Muscle layer of colon (tissue), 2 donors: ENCODE measurements around the gene CACNA1C.

ENCODE experiments used
- H3K27ac ChIP-seq: one replicate; pipeline ENCODE4 v1.7.0; 2013; ENCODE audit warnings: low read depth, mild to moderate bottlenecking, low read length, moderate library complexity
- H3K27me3 ChIP-seq, 2 donors: one replicate each; pipeline ENCODE4 v1.7.0; 2013; ENCODE audit warnings: low read length in 2 of 2, mild to moderate bottlenecking in 2 of 2; ENCODE audit not compliant: insufficient read depth in 2 of 2, control insufficient read depth in 1 of 2
- H3K36me3 ChIP-seq: one replicate; pipeline ENCODE4 v1.7.0; 2013; ENCODE audit warnings: mild to moderate bottlenecking, low read length; ENCODE audit not compliant: insufficient read depth
- H3K4me1 ChIP-seq: one replicate; pipeline ENCODE4 v1.7.0; 2013; ENCODE audit warnings: mild to moderate bottlenecking, low read length; ENCODE audit not compliant: insufficient read depth
- H3K4me3 ChIP-seq, 2 donors: one replicate each; pipeline ENCODE4 v1.7.0; 2013; ENCODE audit warnings: low read length in 2 of 2, low read depth in 1 of 2, mild to moderate bottlenecking in 1 of 2, moderate library complexity in 1 of 2
- H3K9ac ChIP-seq: one replicate; pipeline ENCODE4 v1.7.0; 2013; ENCODE audit warnings: low read length
- H3K9me3 ChIP-seq: one replicate; pipeline ENCODE4 v1.7.0; 2013; ENCODE audit warnings: mild to moderate bottlenecking, low read length
- donor health status: abdominal sarcoma.
- donor health status: Adenocarcinoma of cecum.

CACNA1C gene

DNA sequence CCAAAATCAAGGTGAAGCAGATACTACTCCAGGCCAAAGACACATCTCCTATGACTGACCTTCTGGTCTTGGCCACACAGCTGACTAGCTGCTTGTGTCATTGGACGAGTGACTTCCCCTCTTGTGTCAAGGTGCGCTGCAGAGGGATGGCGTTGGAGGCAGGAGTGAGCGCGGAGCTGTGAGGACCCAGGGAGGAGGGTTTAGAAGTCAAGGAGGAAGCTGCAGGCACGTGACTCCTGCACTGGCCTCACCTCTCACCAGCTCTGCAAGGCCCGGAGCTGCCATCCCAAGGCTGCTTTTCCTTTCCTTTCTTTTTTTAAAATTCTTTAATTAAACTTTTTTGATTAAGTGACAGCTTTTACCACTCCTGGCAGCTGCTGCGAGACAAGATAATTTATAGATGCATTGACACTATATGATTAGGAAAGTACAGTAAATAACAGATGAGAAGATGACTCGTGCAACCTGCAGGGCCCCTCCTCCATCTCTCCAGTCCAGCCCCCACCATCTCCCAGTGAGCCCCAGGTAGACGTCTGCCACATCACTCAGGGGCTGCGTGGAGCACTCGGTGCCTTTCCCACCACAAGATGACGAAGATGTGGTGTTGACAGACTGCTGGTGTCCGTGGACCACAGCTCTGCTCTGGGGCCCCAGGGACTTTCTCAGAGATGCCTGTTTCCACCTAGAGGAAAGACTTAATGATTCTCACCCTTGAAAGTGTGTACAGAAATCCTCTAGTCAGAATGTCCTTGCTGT lies 350.6 kb downstream of the CACNA1C start:
- Histone ChIP-seq H3K4me1 (peaks cover 33% of the 10 kb centered on the region), H3K27me3 (no peaks in the 10 kb centered on the region), H3K27ac (peak overlapping the region; percentile 39), H3K36me3 (no peaks in the 10 kb centered on the region), H3K9ac (no peak overlapping the region), H3K4me3 (no peak overlapping the region), H3K9me3 (no peaks in the 10 kb centered on the region)

DNA sequence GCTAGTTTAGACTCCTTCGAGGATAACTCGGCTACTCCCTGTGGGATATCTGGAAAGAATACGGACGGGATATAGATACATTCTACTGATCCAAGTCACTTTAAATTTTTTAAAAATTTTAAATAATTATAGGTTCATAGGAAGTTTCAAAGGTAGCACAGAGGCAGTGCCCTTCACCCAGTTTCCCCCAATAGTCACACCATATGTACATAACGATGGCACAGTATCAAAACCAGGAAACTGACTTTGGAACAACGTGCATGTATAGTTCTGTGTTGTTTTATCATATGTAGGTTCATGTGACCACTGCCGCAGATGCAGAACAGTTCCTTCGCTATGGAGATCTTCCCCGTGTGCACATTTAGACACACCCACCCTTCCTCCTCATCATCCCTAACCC lies 352.3 kb downstream of the CACNA1C start:
- no peaks in the 10 kb centered on the region for H3K9me3 ChIP-seq
- no peak overlapping the region for H3K27ac ChIP-seq
- H3K27me3 ChIP-seq = no peaks in the 10 kb centered on the region
- H3K4me3 ChIP-seq = no peak overlapping the region
- H3K9ac ChIP-seq = no peak overlapping the region
- no peaks in the 10 kb centered on the region for H3K36me3 ChIP-seq
- peaks cover 38% of the 10 kb centered on the region for H3K4me1 ChIP-seq

DNA sequence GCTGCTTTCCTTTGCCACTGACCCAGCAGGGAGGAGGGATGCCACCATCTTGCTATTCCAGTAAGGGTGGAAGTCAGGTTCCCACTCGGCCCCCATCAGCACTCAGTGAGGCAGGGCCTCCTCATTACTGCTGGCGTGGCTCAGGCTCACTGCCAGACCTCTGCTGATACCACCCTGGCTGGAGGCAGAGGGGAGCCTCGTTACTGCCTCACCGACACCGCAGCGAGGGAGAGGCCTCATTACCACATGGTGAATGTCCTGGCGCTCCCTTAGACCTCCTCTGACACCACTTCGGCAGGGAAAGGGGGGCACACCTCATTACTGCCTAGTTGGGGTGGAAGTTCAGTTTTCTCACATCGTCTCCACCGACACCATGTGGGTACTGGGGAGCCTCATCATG lies 354.1 kb downstream of the CACNA1C start:
- no peak overlapping the region for H3K27ac ChIP-seq
- H3K9ac ChIP-seq = no peak overlapping the region
- peaks cover 47% of the 10 kb centered on the region for H3K4me1 ChIP-seq
- H3K9me3 ChIP-seq = no peaks in the 10 kb centered on the region
- H3K4me3 ChIP-seq = no peak overlapping the region
- H3K36me3 ChIP-seq = no peaks in the 10 kb centered on the region
- H3K27me3 ChIP-seq = no peaks in the 10 kb centered on the region

DNA sequence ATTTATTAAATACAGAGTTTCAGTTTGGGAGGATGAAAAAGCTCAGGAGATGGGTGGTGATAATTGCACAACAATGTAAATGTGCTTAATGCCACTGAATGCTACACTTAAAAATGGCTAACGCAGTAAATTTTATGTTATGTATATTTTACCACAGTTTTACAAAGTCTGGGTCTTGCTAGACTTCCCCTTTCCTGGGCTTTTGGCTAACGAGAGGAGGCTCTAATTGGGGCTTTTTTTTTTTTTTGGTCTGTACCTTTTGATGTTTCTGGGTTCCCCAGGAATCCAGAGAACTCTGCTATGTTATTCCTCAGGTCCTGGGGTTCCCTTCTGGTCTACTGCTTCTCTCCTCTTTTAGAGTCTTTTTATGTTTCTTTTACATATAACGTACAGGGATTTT lies 355.5 kb downstream of the CACNA1C start:
- Histone ChIP-seq H3K4me3 (no peak overlapping the region), H3K27me3 (no peaks in the 10 kb centered on the region), H3K9ac (no peak overlapping the region), H3K9me3 (no peaks in the 10 kb centered on the region), H3K4me1 (peaks cover 40% of the 10 kb centered on the region), H3K27ac (no peak overlapping the region), H3K36me3 (no peaks in the 10 kb centered on the region)

DNA sequence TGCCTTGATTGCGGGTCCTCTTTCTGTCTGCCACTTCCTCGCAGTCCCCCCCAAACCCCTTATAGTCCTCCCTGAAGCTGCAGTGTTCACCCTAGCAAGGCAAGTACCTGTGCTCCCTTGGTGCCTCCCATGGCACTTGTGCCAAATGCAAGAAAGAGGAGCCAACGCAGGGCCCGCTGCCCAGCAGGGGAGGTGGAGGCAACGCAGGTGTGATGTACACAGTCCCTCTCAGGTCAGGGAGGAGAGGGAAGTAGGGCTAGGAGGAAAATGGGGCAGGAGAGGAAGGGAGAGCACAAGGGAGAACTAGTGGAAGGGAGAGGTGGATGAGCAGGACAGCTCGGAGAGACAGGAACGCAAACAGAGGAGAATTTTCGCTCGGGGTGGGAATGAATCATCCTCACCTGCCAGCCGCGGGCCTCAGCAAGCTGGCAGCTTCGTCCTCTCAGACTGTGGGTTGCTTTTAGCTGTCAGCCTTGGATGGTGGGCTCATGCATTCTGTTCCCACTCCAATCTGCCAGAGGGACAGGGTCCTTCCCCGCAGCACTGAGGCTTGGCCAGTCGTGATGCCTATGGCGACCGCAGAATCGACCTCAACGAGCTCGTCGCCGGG lies 357.0 kb downstream of the CACNA1C start:
- H3K27ac ChIP-seq = no peak overlapping the region
- no peaks in the 10 kb centered on the region for H3K9me3 ChIP-seq
- H3K4me1 ChIP-seq = peaks cover 42% of the 10 kb centered on the region
- no peaks in the 10 kb centered on the region for H3K36me3 ChIP-seq
- no peaks in the 10 kb centered on the region for H3K27me3 ChIP-seq
- H3K9ac ChIP-seq = no peak overlapping the region
- no peak overlapping the region for H3K4me3 ChIP-seq

DNA sequence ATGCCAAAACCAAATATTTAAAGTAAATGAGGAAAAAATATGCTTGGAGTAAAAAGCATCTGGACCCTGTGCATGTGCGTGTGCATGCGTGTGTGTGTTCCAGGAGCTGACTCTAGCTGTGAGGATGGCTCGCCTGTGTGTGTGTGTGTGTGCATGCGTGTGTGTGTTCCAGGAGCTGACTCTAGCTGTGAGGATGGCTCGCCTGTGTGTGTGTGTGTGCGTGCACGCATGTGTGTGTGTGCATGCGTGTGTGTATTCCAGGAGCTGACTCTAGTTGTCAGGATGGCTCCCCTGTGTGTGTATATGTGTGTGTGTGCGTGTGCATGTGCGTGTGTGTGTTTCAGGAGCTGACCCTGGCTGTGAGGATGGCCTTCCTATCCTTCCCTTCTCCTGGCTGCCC lies 357.7 kb downstream of the CACNA1C start:
- Histone ChIP-seq H3K9me3 (no peaks in the 10 kb centered on the region), H3K9ac (no peak overlapping the region), H3K27me3 (no peaks in the 10 kb centered on the region)

DNA sequence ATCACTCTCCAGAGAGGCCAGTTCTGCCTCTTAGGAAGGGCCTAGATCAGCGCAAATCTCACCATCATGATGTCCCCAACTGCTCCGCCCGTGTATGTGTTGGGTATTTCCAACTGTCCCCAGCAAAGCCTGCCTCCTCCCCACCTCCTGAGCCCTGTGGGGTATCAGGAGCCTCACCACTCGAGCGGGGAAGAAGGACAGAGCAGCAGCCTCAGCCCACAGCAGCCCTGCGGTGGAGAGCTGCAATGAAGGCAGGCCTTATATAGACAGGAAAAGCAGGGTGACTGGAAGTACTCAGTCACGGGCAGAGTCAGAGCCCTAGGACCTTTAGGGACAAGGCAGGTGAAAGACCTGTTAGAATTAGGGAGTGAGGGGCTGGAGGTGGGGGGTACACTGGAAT lies 358.2 kb downstream of the CACNA1C start:
- H3K9me3 ChIP-seq = no peaks in the 10 kb centered on the region
- H3K27ac ChIP-seq = peak overlapping the region; percentile 27
- peaks cover 48% of the 10 kb centered on the region for H3K4me1 ChIP-seq
- no peaks in the 10 kb centered on the region for H3K36me3 ChIP-seq
- H3K27me3 ChIP-seq = no peaks in the 10 kb centered on the region
- H3K9ac ChIP-seq = no peak overlapping the region
- H3K4me3 ChIP-seq = no peak overlapping the region

More for the DNA sequence above, 357.7 kb downstream of the CACNA1C start:
- Histone ChIP-seq H3K4me1 (peaks cover 48% of the 10 kb centered on the region), H3K4me3 (no peak overlapping the region), H3K36me3 (no peaks in the 10 kb centered on the region), H3K27ac (peak overlapping the region; percentile 36)

DNA sequence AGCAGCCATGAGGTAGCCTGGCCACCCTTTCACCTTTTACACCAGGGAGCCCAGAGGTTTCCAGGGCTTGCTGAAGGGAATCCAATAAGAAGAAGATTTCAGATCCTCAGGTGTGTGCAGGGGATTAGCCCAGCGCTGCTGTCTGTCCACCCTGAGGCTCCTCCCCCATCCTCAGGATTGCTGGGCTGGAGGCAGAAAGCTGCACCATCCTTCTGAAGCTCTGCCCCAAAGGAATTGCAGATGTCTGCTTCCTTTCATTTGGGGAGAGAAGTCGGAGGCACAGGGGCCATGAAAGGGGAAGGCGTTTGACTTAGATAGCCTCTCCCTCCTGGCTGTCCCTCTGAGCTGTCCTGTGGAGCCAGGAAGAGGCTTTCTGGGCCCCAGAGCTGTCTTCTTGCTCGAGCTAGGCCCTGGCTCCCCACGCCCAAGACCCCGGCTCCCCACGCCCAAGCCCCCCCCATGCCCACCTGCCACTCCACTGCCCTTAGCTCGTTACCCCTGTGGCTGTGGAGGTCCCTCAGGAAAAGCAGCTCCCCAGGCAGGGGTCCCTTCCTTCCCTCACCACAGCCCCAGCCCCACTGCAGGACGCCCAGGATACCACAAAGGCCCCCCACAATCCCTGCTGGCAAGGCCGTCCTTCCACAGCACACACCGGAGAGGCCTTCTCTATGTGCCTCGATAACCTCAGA lies 359.0 kb downstream of the CACNA1C start:
- Histone ChIP-seq H3K27me3 (no peaks in the 10 kb centered on the region), H3K4me1 (peaks cover 48% of the 10 kb centered on the region), H3K4me3 (no peak overlapping the region), H3K9ac (no peak overlapping the region), H3K9me3 (no peaks in the 10 kb centered on the region), H3K27ac (peak overlapping the region; percentile 27), H3K36me3 (no peaks in the 10 kb centered on the region)

DNA sequence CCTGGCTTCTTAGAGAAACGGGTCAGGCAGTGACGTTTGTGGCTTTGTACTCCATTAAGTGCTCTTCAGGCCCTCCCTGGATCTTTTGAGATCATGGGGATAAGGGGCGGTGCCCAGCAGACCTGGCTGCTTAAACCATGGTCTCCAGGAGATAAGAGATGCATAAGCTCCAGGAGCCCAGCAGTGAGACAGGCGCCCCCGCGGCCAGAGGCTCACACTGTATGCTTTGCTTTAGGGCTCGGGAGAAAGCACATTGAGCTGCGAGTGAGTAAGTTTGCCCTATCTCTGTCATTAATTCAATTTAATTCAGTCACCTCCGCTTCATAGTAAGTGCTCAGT lies 359.5 kb downstream of the CACNA1C start:
- no peaks in the 10 kb centered on the region for H3K36me3 ChIP-seq
- H3K9me3 ChIP-seq = no peaks in the 10 kb centered on the region
- peak overlapping the region; percentile 1 for H3K27ac ChIP-seq
- H3K9ac ChIP-seq = no peak overlapping the region
- H3K4me1 ChIP-seq = peaks cover 48% of the 10 kb centered on the region
- no peaks in the 10 kb centered on the region for H3K27me3 ChIP-seq
- no peak overlapping the region for H3K4me3 ChIP-seq

DNA sequence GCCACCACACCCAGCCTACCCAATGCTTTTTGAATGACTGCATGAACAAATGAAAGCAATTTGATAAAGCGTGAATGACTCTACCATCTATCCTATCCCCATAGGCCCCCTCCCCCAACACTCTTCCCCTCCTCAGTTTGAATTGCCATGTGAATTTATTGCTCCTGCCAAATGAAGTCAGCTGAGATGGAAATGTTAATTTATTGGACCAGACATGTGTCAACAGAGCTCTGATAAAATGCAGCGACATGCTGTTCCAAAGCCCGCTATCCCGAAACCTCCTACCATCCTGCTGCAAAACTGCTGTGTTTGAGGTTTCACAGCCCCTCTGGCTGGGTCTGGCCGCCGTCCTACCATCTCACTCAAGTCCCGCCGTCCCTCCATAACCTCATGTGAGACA lies 360.5 kb downstream of the CACNA1C start:
- no peak overlapping the region for H3K4me3 ChIP-seq
- peaks cover 56% of the 10 kb centered on the region for H3K4me1 ChIP-seq
- no peak overlapping the region for H3K27ac ChIP-seq
- no peaks in the 10 kb centered on the region for H3K9me3 ChIP-seq
- no peaks in the 10 kb centered on the region for H3K27me3 ChIP-seq
- H3K9ac ChIP-seq = no peak overlapping the region
- no peaks in the 10 kb centered on the region for H3K36me3 ChIP-seq

DNA sequence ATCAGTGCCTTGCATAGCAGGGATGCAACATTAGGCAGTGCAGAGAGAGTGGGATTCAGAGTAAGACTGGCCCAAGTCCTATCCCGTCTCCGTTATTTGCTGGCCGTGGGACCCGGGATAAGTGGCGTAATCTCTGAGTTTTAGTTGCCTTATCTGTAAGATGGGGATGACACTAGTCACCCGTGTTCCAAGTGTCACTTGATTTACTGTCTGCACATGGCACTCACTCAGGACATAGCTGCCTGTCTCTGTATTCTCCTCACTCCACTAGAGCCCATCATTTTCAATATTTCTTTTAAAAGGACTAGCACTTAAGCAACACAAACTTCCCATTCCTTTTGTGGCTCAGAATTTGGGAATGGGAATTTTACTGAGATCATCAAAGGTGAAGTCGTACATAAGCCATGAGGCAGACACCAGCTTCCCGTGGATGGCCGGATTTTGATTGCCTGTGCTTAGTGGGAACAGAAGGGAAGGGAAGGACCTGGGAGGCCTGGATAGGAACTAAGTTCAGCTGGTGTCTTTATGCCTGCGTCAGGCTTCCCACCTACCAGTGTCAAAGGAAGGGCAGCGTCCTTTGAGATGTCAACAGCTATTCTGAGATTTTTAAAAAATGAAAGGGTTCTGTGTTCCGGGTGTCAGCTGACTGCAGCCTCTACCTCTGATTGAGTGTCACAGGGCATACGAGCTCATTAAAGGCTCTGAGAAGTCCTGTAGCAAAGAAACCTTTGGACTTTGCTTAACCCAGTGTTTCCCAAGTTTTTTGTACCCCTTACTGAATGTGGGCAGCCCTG lies 361.4 kb downstream of the CACNA1C start:
- Histone ChIP-seq H3K9me3 (no peaks in the 10 kb centered on the region), H3K27me3 (no peaks in the 10 kb centered on the region), H3K4me3 (no peak overlapping the region), H3K9ac (no peak overlapping the region), H3K4me1 (peaks cover 62% of the 10 kb centered on the region), H3K36me3 (no peaks in the 10 kb centered on the region), H3K27ac (no peak overlapping the region)
